ENCODE data around the gene PRKAG2. TPM values are rescaled to one million over a fixed set of nuclear protein-coding genes. Genes with fewer than 3 reads are reported as not detected.

PRKAG2 gene
- total RNA-seq, 1 donor: 21.2 TPM

GRCh38 chr7:151873402-151873965 is 3.4 kb downstream of the PRKAG2 start:
- H3K4me3 ChIP-seq (ENCODE audit: low read depth, low read length): no peak overlapping the region
- no peak for DNase-seq (ENCODE audit: low read depth)
- no peak for TF ChIP-seq CTCF (IDR thresholded peaks at IDR 0.05; ENCODE audit: insufficient read depth, low read depth, low read length)

- H3K4me3 ChIP-seq (ENCODE audit: low read depth, low read length): no peak overlapping the region
- no peak for TF ChIP-seq CTCF (IDR thresholded peaks at IDR 0.05; ENCODE audit: insufficient read depth, low read depth, low read length)
- DNase-seq (ENCODE audit: low read depth): no peak
Measured at GRCh38 chr7:151872531-151873401, 4.1 kb downstream of the PRKAG2 start.

GRCh38 chr7:151871904-151872303 is 5.0 kb downstream of the PRKAG2 start:
- DNase-seq (ENCODE audit: low read depth): no peak

GRCh38 chr7:151871189-151871735 is 5.7 kb downstream of the PRKAG2 start:
- TF ChIP-seq CTCF (IDR thresholded peaks at IDR 0.05; ENCODE audit: insufficient read depth, low read depth, low read length): no peak
- no peak for DNase-seq (ENCODE audit: low read depth)
- no peak overlapping the region for H3K4me3 ChIP-seq (ENCODE audit: low read depth, low read length)

More at GRCh38 chr7:151871904-151872303, 5.0 kb downstream of the PRKAG2 start:
- no peak overlapping the region for H3K4me3 ChIP-seq (ENCODE audit: low read depth, low read length)
- no peak for TF ChIP-seq CTCF (IDR thresholded peaks at IDR 0.05; ENCODE audit: insufficient read depth, low read depth, low read length)

- no peak overlapping the region for H3K4me3 ChIP-seq (ENCODE audit: low read depth, low read length)
- no peak for DNase-seq (ENCODE audit: low read depth)
- TF ChIP-seq CTCF (IDR thresholded peaks at IDR 0.05; ENCODE audit: insufficient read depth, low read depth, low read length): no peak
Measured at GRCh38 chr7:151869968-151870918, 6.7 kb downstream of the PRKAG2 start.

- no peak for DNase-seq (ENCODE audit: low read depth)
- TF ChIP-seq CTCF (IDR thresholded peaks at IDR 0.05; ENCODE audit: insufficient read depth, low read depth, low read length): no peak
Measured at GRCh38 chr7:151869455-151869854, 7.5 kb downstream of the PRKAG2 start.

More at GRCh38 chr7:151869455-151869854, 7.5 kb downstream of the PRKAG2 start:
- H3K4me3 ChIP-seq (ENCODE audit: low read depth, low read length): no peak overlapping the region

Measured in fibroblast of villous mesenchyme (primary cell).